ENCODE measurements around the gene SCAANT1.

SCAANT1 gene

GRCh38 chr3:63900010-63900409 lies 12.2 kb downstream of the SCAANT1 start:
- Histone ChIP-seq H3K4me1 (ENCODE audit: control insufficient read depth, insufficient read depth, low read length, poor library complexity, severe bottlenecking) (no peaks in the 10 kb centered on the region), H3K9me3 (ENCODE audit: control insufficient read depth, low read length) (no peaks in the 10 kb centered on the region), H3K4me3 (ENCODE audit: extremely low read depth, insufficient read depth, low read length, poor library complexity, severe bottlenecking) (no peak overlapping the region), H3K27ac (ENCODE audit: low read depth, low read length, severe bottlenecking) (no peak overlapping the region), H3K36me3 (ENCODE audit: control insufficient read depth, insufficient read depth, low read length) (peaks cover 19% of the 10 kb centered on the region)
- WGBS, 2 experiments (ENCODE audit: insufficient coverage in 2 of 2) = 80 to 94% methylated on average over 1 to 2 of the region's 5 CpGs

GRCh38 chr3:63896332-63897030 lies 15.7 kb downstream of the SCAANT1 start:
- peaks cover 10% of the 10 kb centered on the region for H3K36me3 ChIP-seq (ENCODE audit: control insufficient read depth, insufficient read depth, low read length)
- H3K4me3 ChIP-seq (ENCODE audit: extremely low read depth, insufficient read depth, low read length, poor library complexity, severe bottlenecking) = no peak overlapping the region
- H3K27ac ChIP-seq (ENCODE audit: low read depth, low read length, severe bottlenecking) = no peak overlapping the region
- no peaks in the 10 kb centered on the region for H3K4me1 ChIP-seq (ENCODE audit: control insufficient read depth, insufficient read depth, low read length, poor library complexity, severe bottlenecking)
- no CpG with 5 or more reads among the region's 1 CpG for WGBS, 2 experiments (ENCODE audit: insufficient coverage in 2 of 2)
- no peaks in the 10 kb centered on the region for H3K9me3 ChIP-seq (ENCODE audit: control insufficient read depth, low read length)

- no peak overlapping the region for H3K27ac ChIP-seq (ENCODE audit: low read depth, low read length, severe bottlenecking)
- H3K36me3 ChIP-seq (ENCODE audit: control insufficient read depth, insufficient read depth, low read length) = peaks cover 7% of the 10 kb centered on the region
- 83% methylated on average over 1 of the region's 5 CpGs; no CpG with 5 or more reads in 1 of the 2 experiments for WGBS, 2 experiments (ENCODE audit: insufficient coverage in 2 of 2)
- no peak overlapping the region for H3K4me3 ChIP-seq (ENCODE audit: extremely low read depth, insufficient read depth, low read length, poor library complexity, severe bottlenecking)
- H3K9me3 ChIP-seq (ENCODE audit: control insufficient read depth, low read length) = no peaks in the 10 kb centered on the region
- H3K4me1 ChIP-seq (ENCODE audit: control insufficient read depth, insufficient read depth, low read length, poor library complexity, severe bottlenecking) = no peaks in the 10 kb centered on the region
These were observed 16.6 kb downstream of the SCAANT1 start for GRCh38 chr3:63895422-63896189.

GRCh38 chr3:63892773-63893352 lies 19.3 kb downstream of the SCAANT1 start:
- no peak overlapping the region for H3K27ac ChIP-seq (ENCODE audit: low read depth, low read length, severe bottlenecking)
- no peaks in the 10 kb centered on the region for H3K4me1 ChIP-seq (ENCODE audit: control insufficient read depth, insufficient read depth, low read length, poor library complexity, severe bottlenecking)
- no peaks in the 10 kb centered on the region for H3K36me3 ChIP-seq (ENCODE audit: control insufficient read depth, insufficient read depth, low read length)
- H3K9me3 ChIP-seq (ENCODE audit: control insufficient read depth, low read length) = no peaks in the 10 kb centered on the region
- no peak overlapping the region for H3K4me3 ChIP-seq (ENCODE audit: extremely low read depth, insufficient read depth, low read length, poor library complexity, severe bottlenecking)
- WGBS, 2 experiments (ENCODE audit: insufficient coverage in 2 of 2) = no CpG with 5 or more reads among the region's 1 CpG

- Histone ChIP-seq H3K9me3 (ENCODE audit: control insufficient read depth, low read length) (no peaks in the 10 kb centered on the region), H3K36me3 (ENCODE audit: control insufficient read depth, insufficient read depth, low read length) (no peaks in the 10 kb centered on the region), H3K4me1 (ENCODE audit: control insufficient read depth, insufficient read depth, low read length, poor library complexity, severe bottlenecking) (no peaks in the 10 kb centered on the region), H3K4me3 (ENCODE audit: extremely low read depth, insufficient read depth, low read length, poor library complexity, severe bottlenecking) (no peak overlapping the region), H3K27ac (ENCODE audit: low read depth, low read length, severe bottlenecking) (no peak overlapping the region)
- 96 to 100% methylated on average over 3 of the region's 5 CpGs for WGBS, 2 experiments (ENCODE audit: insufficient coverage in 2 of 2)
These were observed 20.7 kb downstream of the SCAANT1 start for GRCh38 chr3:63891518-63891917.

- H3K4me1 ChIP-seq (ENCODE audit: control insufficient read depth, insufficient read depth, low read length, poor library complexity, severe bottlenecking) = no peaks in the 10 kb centered on the region
- no peak overlapping the region for H3K27ac ChIP-seq (ENCODE audit: low read depth, low read length, severe bottlenecking)
- no peaks in the 10 kb centered on the region for H3K36me3 ChIP-seq (ENCODE audit: control insufficient read depth, insufficient read depth, low read length)
- no peak overlapping the region for H3K4me3 ChIP-seq (ENCODE audit: extremely low read depth, insufficient read depth, low read length, poor library complexity, severe bottlenecking)
- WGBS, 2 experiments (ENCODE audit: insufficient coverage in 2 of 2) = 96% methylated on average over 3 of the region's 3 CpGs
- no peaks in the 10 kb centered on the region for H3K9me3 ChIP-seq (ENCODE audit: control insufficient read depth, low read length)
These were observed 25.3 kb downstream of the SCAANT1 start for GRCh38 chr3:63886858-63887257.

GRCh38 chr3:63880653-63881052 lies 31.5 kb downstream of the SCAANT1 start:
- no peak overlapping the region for H3K4me3 ChIP-seq (ENCODE audit: extremely low read depth, insufficient read depth, low read length, poor library complexity, severe bottlenecking)
- no CpG with 5 or more reads among the region's 5 CpGs for WGBS, 2 experiments (ENCODE audit: insufficient coverage in 2 of 2)
- no peak overlapping the region for H3K27ac ChIP-seq (ENCODE audit: low read depth, low read length, severe bottlenecking)
- H3K9me3 ChIP-seq (ENCODE audit: control insufficient read depth, low read length) = no peaks in the 10 kb centered on the region
- no peaks in the 10 kb centered on the region for H3K36me3 ChIP-seq (ENCODE audit: control insufficient read depth, insufficient read depth, low read length)
- H3K4me1 ChIP-seq (ENCODE audit: control insufficient read depth, insufficient read depth, low read length, poor library complexity, severe bottlenecking) = peaks cover 16% of the 10 kb centered on the region

- 78 to 100% methylated on average over 1 of the region's 2 CpGs for WGBS, 2 experiments (ENCODE audit: insufficient coverage in 2 of 2)
These were observed 33.7 kb downstream of the SCAANT1 start for GRCh38 chr3:63878394-63879060.

GRCh38 chr3:63877737-63878393 lies 34.3 kb downstream of the SCAANT1 start:
- Histone ChIP-seq H3K27ac (ENCODE audit: low read depth, low read length, severe bottlenecking) (peak overlapping the region; percentile 11), H3K36me3 (ENCODE audit: control insufficient read depth, insufficient read depth, low read length) (no peaks in the 10 kb centered on the region), H3K9me3 (ENCODE audit: control insufficient read depth, low read length) (no peaks in the 10 kb centered on the region), H3K4me1 (ENCODE audit: control insufficient read depth, insufficient read depth, low read length, poor library complexity, severe bottlenecking) (peaks cover 16% of the 10 kb centered on the region), H3K4me3 (ENCODE audit: extremely low read depth, insufficient read depth, low read length, poor library complexity, severe bottlenecking) (no peak overlapping the region)
- WGBS, 2 experiments (ENCODE audit: insufficient coverage in 2 of 2) = 80% methylated on average over 1 of the region's 3 CpGs; no CpG with 5 or more reads in 1 of the 2 experiments

More at GRCh38 chr3:63878394-63879060, 33.7 kb downstream of the SCAANT1 start:
- Histone ChIP-seq H3K27ac (ENCODE audit: low read depth, low read length, severe bottlenecking) (no peak overlapping the region), H3K36me3 (ENCODE audit: control insufficient read depth, insufficient read depth, low read length) (no peaks in the 10 kb centered on the region), H3K4me3 (ENCODE audit: extremely low read depth, insufficient read depth, low read length, poor library complexity, severe bottlenecking) (no peak overlapping the region), H3K4me1 (ENCODE audit: control insufficient read depth, insufficient read depth, low read length, poor library complexity, severe bottlenecking) (peaks cover 16% of the 10 kb centered on the region), H3K9me3 (ENCODE audit: control insufficient read depth, low read length) (no peaks in the 10 kb centered on the region)

- peaks cover 16% of the 10 kb centered on the region for H3K4me1 ChIP-seq (ENCODE audit: control insufficient read depth, insufficient read depth, low read length, poor library complexity, severe bottlenecking)
- H3K36me3 ChIP-seq (ENCODE audit: control insufficient read depth, insufficient read depth, low read length) = no peaks in the 10 kb centered on the region
- H3K27ac ChIP-seq (ENCODE audit: low read depth, low read length, severe bottlenecking) = no peak overlapping the region
- H3K4me3 ChIP-seq (ENCODE audit: extremely low read depth, insufficient read depth, low read length, poor library complexity, severe bottlenecking) = no peak overlapping the region
- WGBS, 2 experiments (ENCODE audit: insufficient coverage in 2 of 2) = no CpG with 5 or more reads among the region's 3 CpGs
- no peaks in the 10 kb centered on the region for H3K9me3 ChIP-seq (ENCODE audit: control insufficient read depth, low read length)
These were observed 35.9 kb downstream of the SCAANT1 start for GRCh38 chr3:63876260-63876659.
